ENCODE results near the gene C12orf76. TPM values are rescaled to one million over a fixed set of nuclear protein-coding genes. Genes with fewer than 3 reads are reported as not detected.
A peak's percentile ranks its signal among the peaks of the same experiment; 100 is the strongest.

Gene C12orf76
- total RNA-seq, 1 donor = 10.3 TPM

DNA sequence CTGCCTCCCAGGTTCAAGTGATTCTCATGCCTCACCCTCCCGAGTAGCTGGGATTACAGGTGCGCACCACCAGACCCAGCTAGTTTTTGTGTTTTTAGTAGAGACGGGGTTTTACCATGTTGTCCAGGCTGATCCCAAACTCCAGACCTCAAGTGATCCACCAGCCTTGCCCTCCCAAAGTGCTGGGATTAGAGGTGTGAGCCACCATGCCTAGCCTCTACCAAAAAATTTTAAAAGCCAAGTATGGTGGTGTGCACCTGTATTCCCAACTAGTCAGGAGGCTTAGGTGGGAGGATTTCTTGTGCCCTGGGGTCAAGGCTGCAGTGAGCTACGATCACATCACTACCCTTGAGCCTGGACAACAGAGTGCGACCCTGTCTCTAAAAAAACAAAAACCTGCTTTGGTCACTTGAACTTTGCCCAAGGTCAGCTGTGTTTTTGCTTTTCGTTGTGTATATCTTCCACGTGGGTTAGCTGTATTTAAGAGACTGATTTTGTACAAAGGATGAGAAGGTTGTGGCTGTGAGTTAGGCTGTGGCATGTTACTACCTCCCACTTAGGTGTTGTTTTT, 12.7 kb downstream of the C12orf76 start:
- TF ChIP-seq, protein P1, sequence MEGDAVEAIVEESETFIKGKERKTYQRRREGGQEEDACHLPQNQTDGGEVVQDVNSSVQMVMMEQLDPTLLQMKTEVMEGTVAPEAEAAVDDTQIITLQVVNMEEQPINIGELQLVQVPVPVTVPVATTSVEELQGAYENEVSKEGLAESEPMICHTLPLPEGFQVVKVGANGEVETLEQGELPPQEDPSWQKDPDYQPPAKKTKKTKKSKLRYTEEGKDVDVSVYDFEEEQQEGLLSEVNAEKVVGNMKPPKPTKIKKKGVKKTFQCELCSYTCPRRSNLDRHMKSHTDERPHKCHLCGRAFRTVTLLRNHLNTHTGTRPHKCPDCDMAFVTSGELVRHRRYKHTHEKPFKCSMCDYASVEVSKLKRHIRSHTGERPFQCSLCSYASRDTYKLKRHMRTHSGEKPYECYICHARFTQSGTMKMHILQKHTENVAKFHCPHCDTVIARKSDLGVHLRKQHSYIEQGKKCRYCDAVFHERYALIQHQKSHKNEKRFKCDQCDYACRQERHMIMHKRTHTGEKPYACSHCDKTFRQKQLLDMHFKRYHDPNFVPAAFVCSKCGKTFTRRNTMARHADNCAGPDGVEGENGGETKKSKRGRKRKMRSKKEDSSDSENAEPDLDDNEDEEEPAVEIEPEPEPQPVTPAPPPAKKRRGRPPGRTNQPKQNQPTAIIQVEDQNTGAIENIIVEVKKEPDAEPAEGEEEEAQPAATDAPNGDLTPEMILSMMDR (IDR thresholded peaks at IDR 0.05; ENCODE audit: insufficient read depth, low read length) = no peak
- no peak overlapping the region for H3K4me3 ChIP-seq (ENCODE audit: low read depth, low read length)

DNA sequence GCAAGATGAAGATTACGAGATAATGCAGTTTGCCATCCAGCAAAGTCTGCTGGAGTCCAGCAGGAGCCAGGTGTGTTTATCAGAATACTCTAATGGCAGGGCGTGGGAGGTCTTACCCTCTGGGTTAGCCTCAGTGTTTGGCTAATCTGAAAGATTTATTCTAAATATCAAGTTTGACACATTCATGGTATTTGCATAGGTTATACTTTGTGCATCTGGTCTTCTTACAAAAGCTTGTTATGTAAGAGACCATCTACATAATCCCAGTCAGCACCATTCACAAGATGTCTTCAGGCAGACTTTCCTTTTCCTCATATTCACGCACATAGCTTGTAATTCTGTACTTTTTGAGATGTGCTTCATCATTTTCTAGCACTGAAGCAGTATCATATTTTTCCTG, 14.4 kb downstream of the C12orf76 start:
- H3K4me3 ChIP-seq (ENCODE audit: low read depth, low read length) = no peak overlapping the region
- DNase-seq (ENCODE audit: low read depth) = no peak
- TF ChIP-seq, protein P1 (IDR thresholded peaks at IDR 0.05; ENCODE audit: insufficient read depth, low read length) = no peak

More for the DNA sequence above, 12.7 kb downstream of the C12orf76 start:
- DNase-seq (ENCODE audit: low read depth) = no peak

DNA sequence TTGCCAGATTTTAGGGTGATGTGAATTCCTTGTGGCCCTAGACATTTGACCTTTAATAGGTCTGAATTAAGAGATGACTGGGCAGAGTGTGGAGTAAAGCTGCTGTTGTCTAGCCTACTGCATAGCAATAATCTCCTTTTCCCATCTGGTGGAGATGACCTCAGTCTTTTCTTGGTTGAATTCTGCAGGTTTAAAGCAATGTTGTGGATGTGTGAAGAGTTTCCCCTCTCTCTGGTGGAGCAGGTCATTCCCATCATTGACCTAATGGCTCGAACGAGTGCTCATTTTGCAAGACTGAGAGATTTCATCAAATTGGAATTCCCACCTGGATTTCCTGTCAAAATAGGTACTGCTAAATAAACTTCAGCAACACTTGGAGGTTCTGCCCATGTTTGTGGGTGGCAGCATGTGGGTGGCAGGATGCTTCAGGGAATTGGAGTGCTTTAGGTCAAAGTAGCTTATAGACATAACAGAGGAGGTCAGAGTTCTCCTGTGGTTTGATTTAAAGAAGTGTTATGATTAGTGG, 19.0 kb downstream of the C12orf76 start:
- TF ChIP-seq, protein P1 (IDR thresholded peaks at IDR 0.05; ENCODE audit: insufficient read depth, low read length) = no peak
- DNase-seq (ENCODE audit: low read depth) = no peak
- H3K4me3 ChIP-seq (ENCODE audit: low read depth, low read length) = no peak overlapping the region

DNA sequence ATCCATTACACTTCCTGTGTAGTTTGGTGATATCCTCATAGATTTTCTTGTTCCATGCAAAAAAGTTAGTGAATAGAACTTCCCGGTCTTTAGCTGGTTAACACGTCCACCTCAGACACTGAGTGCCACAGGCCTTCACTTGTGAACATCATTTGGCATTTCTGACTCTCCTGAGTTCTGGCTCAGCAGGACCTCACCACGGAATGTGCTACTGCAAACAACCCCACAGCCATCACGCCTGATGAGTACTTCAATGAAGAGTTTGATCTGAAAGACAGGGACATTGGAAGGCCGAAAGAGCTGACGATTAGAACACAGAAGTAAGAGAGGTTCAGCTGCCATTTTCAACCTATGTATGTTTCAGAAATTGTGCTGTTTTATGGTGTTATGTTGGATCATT, 20.0 kb downstream of the C12orf76 start:
- DNase-seq (ENCODE audit: low read depth) = no peak
- no peak overlapping the region for H3K4me3 ChIP-seq (ENCODE audit: low read depth, low read length)
- TF ChIP-seq, protein P1 (IDR thresholded peaks at IDR 0.05; ENCODE audit: insufficient read depth, low read length) = no peak

DNA sequence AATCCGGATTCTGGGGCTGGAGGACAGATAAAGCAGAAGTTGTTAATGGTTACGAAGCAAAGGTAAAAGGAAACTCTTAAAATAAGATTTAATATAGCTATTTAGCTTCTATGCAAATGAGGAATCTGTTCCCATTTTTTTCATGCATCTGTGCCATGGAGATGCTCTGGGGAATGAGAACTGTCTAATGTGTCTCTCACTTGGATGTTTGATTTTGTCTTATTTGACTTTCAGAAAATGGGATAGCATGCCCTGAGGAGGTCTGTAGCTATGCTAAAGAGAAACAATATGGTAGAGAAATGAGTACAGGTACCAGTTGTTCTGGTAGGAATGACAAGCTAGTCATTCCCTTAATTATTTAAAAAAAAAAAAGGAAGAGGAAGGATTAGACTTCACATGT, 24.3 kb downstream of the C12orf76 start:
- no peak for DNase-seq (ENCODE audit: low read depth)
- TF ChIP-seq, protein P1 (IDR thresholded peaks at IDR 0.05; ENCODE audit: insufficient read depth, low read length) = no peak
- no peak overlapping the region for H3K4me3 ChIP-seq (ENCODE audit: low read depth, low read length)

DNA sequence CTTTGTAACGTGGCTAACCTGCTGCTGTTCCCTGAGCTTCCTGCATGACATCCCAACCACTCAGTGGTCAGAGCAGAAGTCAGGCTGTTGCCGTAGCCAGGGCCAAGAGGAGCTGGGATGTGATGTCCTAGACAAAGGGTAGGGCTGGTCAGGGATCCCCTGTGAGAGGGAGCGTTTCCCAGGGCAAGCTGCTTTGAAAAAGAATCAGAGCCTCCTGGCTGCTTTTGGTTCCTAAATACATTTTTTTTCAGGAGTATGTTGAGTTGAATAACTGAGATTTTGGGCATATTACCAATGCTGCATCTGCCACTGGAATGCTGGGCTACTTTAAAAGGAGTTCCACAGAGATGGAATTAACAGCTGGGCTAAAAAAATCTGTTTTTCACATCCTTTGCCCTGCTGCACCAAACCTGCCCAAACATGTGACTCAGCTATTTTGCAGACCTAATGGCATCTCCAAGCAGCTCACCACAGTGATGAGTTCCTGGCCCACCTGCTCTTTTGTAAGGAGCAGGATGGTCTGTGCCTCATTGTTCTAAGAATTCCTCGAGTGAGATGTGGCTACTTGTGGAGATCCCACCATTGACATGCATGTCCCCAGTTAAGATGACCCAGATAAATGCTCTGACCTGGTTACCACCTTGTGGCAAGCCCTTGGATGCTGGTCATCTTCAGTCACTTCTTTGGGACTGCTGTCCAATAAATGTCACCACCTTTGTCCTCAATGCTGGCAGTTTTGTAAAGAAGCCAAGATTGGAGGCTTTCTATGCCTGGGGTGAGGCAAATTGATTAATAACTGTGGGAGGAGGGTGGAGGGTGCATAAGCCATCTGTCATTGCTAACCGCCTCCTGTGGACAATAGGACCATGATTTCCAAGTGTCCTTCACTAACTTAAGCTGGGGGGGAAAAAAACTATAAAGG, 25.0 kb downstream of the C12orf76 start:
- TF ChIP-seq, protein P1 (IDR thresholded peaks at IDR 0.05; ENCODE audit: insufficient read depth, low read length) = no peak
- peak; percentile 95 for DNase-seq (ENCODE audit: low read depth)

More for the DNA sequence above, 25.0 kb downstream of the C12orf76 start:
- H3K4me3 ChIP-seq (ENCODE audit: low read depth, low read length) = no peak overlapping the region

Measured in fibroblast of the aortic adventitia (primary cell).